H1 (cell line): Measurements from ENCODE around the gene PTPRJ. TPM values are rescaled to one million over a fixed set of nuclear protein-coding genes. Genes with fewer than 3 reads are reported as not detected.

Experiments
- BCL11A ChIP-seq, 2 experiments: IDR thresholded peaks; one replicate each; pipeline ENCODE4 v1.6.1; 2011; ENCODE audit warnings: low read depth in 2 of 2, low read length in 2 of 2, mild to moderate bottlenecking in 2 of 2
- CBX8 ChIP-seq: fragments of 300-800, 300-1000 bp; sonication (generic); IDR thresholded peaks from 2 replicates; pipeline ENCODE4 v1.7.1; 2016; ENCODE audit warnings: low read depth, low read length, borderline replicate concordance
- CHD1 ChIP-seq: IDR thresholded peaks from 2 replicates; pipeline ENCODE4 v1.6.1; 2012; ENCODE audit warnings: low read depth, low read length, improper control_type of control experiment
- HDAC6 ChIP-seq: IDR thresholded peaks from one replicate; pipeline ENCODE4 v1.7.1; 2012; ENCODE audit warnings: low read depth, mild to moderate bottlenecking, inconsistent platforms, low read length, moderate library complexity
- JUN ChIP-seq: IDR thresholded peaks from 2 replicates; pipeline ENCODE4 v1.6.1; 2011; ENCODE audit warnings: low read depth, mild to moderate bottlenecking, improper control_type of control experiment, low read length
- MAFK ChIP-seq: IDR thresholded peaks from 2 replicates; pipeline ENCODE4 v1.6.1; 2012; ENCODE audit warnings: low read depth, mild to moderate bottlenecking, improper control_type of control experiment, low read length
- RBBP5 ChIP-seq: IDR thresholded peaks from 2 replicates; pipeline ENCODE4 v1.7.1; 2012; ENCODE audit warnings: low read depth, mild to moderate bottlenecking, inconsistent platforms, low read length, moderate library complexity, borderline replicate concordance
- SAP30 ChIP-seq: fragments of 300-600 bp; sonication (generic); IDR thresholded peaks from 2 replicates; pipeline ENCODE4 v1.7.1; 2012; ENCODE audit warnings: low read length, moderate library complexity, mild to moderate bottlenecking, inconsistent platforms; ENCODE audit not compliant: insufficient read depth, insufficient replicate concordance
- SP4 ChIP-seq: IDR thresholded peaks from 2 replicates; pipeline ENCODE4 v1.6.1; 2012; ENCODE audit warnings: low read length, inconsistent platforms
- TBP ChIP-seq: IDR thresholded peaks from 2 replicates; pipeline ENCODE4 v1.6.1; 2011; ENCODE audit warnings: low read depth, low read length, improper control_type of control experiment
- polyA plus RNA-seq, 7 experiments: library from polyadenylated mRNA; depleted of rRNA in 3 of 7; stranded (reverse) in 5 of 7; unstranded in 2 of 7; fragments of >200 nt in 5 of 7; fragments of 200-250 nt in 2 of 7; gene quantifications; 1 replicate in 5 of 7; 2 replicates in 1 of 7; 4 replicates in 1 of 7; pipeline versions ENCODE4 v1.2.1 to v1.2.3, GENCODE V29; 2011 to 2013; ENCODE audit warnings: missing spikeins in 2 of 7, mixed read lengths in 2 of 7
- total RNA-seq: library from RNA; stranded (reverse); fragmentation: NEBNext Ultra II Directional; extraction: Animal tissue kit (Norgen Biotek cat#: 25700); gene quantifications from 2 replicates; pipeline ENCODE4 v1.2.1, GENCODE V29; 2021
- TF ChIP-seq, protein P1 (sequence below): fragments of 300-600 bp; sonication (generic); IDR thresholded peaks from 2 replicates; pipeline ENCODE4 v1.7.1; 2012; ENCODE audit warnings: low read length, moderate library complexity, mild to moderate bottlenecking, inconsistent platforms; ENCODE audit not compliant: insufficient replicate concordance

Gene PTPRJ
- total and polyA plus RNA-seq, 2 of the 8 experiments (the other 6 are each of a cell fraction or from before 2014, with no cell fraction given) = 4.4 to 22.6 TPM

DNA sequence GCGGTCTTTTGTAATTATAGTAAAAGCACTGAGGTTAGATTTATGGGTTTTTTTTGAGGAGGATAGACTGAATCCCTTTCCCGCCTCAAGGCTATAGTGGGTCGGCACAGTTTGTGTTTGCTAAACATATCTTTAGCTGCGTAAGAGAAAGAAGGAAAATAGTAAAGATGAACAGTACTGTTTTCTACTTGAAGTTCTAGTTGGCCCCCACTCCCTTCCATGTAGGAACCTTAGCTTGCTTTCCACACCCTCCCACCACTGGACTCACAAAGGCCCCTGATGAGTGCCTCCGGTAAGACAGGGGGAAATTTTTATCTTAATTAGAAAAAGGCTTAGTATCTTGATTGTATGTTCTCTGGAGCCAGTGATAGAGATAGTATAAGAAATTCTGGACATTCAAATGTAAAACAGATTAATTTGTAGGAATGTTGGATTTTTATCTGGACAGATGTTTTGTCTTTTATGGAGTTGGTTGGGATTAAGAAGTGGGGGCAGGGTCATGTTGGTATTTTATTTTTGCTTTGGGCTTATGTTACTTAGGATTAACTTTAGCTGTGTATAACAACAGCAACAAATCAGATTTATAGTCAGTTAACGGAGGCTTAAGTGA lies 49.4 kb downstream of the PTPRJ start (continued):
- TF ChIP-seq, protein P1, sequence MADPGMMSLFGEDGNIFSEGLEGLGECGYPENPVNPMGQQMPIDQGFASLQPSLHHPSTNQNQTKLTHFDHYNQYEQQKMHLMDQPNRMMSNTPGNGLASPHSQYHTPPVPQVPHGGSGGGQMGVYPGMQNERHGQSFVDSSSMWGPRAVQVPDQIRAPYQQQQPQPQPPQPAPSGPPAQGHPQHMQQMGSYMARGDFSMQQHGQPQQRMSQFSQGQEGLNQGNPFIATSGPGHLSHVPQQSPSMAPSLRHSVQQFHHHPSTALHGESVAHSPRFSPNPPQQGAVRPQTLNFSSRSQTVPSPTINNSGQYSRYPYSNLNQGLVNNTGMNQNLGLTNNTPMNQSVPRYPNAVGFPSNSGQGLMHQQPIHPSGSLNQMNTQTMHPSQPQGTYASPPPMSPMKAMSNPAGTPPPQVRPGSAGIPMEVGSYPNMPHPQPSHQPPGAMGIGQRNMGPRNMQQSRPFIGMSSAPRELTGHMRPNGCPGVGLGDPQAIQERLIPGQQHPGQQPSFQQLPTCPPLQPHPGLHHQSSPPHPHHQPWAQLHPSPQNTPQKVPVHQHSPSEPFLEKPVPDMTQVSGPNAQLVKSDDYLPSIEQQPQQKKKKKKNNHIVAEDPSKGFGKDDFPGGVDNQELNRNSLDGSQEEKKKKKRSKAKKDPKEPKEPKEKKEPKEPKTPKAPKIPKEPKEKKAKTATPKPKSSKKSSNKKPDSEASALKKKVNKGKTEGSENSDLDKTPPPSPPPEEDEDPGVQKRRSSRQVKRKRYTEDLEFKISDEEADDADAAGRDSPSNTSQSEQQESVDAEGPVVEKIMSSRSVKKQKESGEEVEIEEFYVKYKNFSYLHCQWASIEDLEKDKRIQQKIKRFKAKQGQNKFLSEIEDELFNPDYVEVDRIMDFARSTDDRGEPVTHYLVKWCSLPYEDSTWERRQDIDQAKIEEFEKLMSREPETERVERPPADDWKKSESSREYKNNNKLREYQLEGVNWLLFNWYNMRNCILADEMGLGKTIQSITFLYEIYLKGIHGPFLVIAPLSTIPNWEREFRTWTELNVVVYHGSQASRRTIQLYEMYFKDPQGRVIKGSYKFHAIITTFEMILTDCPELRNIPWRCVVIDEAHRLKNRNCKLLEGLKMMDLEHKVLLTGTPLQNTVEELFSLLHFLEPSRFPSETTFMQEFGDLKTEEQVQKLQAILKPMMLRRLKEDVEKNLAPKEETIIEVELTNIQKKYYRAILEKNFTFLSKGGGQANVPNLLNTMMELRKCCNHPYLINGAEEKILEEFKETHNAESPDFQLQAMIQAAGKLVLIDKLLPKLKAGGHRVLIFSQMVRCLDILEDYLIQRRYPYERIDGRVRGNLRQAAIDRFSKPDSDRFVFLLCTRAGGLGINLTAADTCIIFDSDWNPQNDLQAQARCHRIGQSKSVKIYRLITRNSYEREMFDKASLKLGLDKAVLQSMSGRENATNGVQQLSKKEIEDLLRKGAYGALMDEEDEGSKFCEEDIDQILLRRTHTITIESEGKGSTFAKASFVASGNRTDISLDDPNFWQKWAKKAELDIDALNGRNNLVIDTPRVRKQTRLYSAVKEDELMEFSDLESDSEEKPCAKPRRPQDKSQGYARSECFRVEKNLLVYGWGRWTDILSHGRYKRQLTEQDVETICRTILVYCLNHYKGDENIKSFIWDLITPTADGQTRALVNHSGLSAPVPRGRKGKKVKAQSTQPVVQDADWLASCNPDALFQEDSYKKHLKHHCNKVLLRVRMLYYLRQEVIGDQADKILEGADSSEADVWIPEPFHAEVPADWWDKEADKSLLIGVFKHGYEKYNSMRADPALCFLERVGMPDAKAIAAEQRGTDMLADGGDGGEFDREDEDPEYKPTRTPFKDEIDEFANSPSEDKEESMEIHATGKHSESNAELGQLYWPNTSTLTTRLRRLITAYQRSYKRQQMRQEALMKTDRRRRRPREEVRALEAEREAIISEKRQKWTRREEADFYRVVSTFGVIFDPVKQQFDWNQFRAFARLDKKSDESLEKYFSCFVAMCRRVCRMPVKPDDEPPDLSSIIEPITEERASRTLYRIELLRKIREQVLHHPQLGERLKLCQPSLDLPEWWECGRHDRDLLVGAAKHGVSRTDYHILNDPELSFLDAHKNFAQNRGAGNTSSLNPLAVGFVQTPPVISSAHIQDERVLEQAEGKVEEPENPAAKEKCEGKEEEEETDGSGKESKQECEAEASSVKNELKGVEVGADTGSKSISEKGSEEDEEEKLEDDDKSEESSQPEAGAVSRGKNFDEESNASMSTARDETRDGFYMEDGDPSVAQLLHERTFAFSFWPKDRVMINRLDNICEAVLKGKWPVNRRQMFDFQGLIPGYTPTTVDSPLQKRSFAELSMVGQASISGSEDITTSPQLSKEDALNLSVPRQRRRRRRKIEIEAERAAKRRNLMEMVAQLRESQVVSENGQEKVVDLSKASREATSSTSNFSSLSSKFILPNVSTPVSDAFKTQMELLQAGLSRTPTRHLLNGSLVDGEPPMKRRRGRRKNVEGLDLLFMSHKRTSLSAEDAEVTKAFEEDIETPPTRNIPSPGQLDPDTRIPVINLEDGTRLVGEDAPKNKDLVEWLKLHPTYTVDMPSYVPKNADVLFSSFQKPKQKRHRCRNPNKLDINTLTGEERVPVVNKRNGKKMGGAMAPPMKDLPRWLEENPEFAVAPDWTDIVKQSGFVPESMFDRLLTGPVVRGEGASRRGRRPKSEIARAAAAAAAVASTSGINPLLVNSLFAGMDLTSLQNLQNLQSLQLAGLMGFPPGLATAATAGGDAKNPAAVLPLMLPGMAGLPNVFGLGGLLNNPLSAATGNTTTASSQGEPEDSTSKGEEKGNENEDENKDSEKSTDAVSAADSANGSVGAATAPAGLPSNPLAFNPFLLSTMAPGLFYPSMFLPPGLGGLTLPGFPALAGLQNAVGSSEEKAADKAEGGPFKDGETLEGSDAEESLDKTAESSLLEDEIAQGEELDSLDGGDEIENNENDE = no peak
- TF ChIP-seq HDAC6 (no peak), SAP30 (no peak), BCL11A (IDR thresholded peaks at IDR 0.05; ENCODE audit: low read depth in 2 of 2, low read length in 2 of 2) (no peak), JUN (no peak), MAFK (no peak), TBP (no peak), RBBP5 (no peak), SP4 (no peak), CBX8 (no peak), CHD1 (no peak)
- TF ChIP-seq, all 59 proteins: peak for 0
